Activated naive CD4-positive, alpha-beta T cell treated with Interleukin-2 at 50 U/mL for 16 hours (primary cell): ENCODE data around the gene CPSF3.
"Not testable (repeated sequence)": the region's sequence is repeated elsewhere in the genome, so short reads cannot be mapped to it uniquely, and the experiment has no call there.

Source experiments
- DNase-seq: peaks from one replicate; pipeline ENCODE4 v3.0.0-alpha.2; 2020

CPSF3 gene

GRCh38 chr2:9472511-9472910 is 49.1 kb downstream of the CPSF3 start:
- DNase-seq, result no peak

DNA sequence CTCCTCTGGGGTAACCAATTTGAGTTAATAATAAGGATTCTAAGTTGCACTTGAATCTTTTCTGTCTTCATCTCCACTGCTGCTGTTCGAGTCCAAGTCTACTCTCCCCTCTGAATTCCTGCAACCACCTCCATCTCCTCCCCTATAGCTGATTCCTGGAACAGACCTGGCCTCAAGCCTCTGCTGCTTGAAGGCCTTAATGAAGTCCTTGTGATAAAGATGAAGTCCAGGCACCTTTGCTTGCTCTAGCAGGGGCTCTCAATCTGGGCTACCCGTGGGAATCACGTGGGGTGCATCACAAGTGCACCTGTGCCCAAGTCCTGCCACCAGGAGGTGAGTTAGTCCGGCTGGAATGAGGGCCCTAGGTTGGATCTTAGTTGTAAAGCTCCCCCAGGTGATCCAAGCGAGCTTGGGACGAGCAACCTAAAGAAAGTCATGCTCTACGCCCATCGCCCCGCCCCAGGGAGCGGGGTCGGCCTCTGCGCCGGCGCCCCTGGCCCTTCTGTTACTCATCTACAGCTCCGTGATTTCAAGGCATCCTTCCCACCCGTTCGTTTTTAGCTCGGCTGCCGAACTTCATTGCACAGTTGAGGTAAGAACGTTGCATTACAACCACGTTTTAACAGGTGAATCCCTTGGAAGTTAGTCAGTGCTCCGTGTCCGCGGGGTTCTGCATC is 50.0 kb downstream of the CPSF3 start:
- DNase-seq, result no peak

- DNase-seq, result peak; percentile 75
Measured at GRCh38 chr2:9473985-9474360, 50.5 kb downstream of the CPSF3 start.

DNA sequence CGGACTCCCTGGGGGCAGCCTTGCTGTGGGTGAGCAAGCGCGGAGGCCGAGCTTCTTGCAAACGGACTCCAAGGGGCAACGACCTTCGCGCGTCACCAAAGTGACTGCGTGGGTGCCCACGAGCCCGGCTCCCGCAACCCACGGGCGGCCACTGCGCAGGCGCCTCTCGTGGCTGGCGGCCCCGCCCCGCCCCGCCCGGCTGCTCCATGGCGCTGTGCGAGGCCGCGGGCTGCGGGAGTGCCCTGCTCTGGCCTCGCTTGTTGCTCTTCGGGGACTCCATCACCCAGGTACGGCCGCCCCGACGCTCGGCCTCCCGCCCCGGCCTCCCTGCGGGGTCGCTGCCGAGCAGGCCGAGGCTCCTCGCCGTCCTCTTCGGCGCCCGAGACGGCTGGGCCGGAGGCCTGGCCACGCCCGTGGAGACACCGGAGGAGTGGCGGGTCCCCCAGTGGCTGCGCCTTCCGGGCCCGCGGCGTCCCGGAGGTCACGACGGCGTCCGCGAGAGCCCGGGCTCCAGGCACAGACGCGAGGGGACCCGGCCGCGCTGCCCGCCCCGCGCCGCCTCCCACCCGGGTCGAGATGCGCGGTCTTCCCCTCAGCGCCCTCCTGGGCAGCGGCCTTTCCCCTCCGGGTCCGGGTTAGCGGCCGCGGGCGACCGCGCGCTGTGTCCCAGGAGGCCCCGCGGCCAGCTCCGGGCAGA is 51.1 kb downstream of the CPSF3 start, which contains the start of gene IAH1:
IAH1 (plus strand) TSS at position 191 of the 697 bp plus-strand sequence; CDS start at position 207, 16 bp downstream.
- DNase-seq, result peak; percentile 83

- no peak for DNase-seq
Measured at GRCh38 chr2:9477914-9478313, 54.5 kb downstream of the CPSF3 start.

GRCh38 chr2:9478526-9478925 is 55.1 kb downstream of the CPSF3 start:
- no peak for DNase-seq

GRCh38 chr2:9480157-9480556 is 56.7 kb downstream of the CPSF3 start:
- DNase-seq, result no peak

GRCh38 chr2:9483107-9483506 is 59.7 kb downstream of the CPSF3 start:
- no peak for DNase-seq

DNA sequence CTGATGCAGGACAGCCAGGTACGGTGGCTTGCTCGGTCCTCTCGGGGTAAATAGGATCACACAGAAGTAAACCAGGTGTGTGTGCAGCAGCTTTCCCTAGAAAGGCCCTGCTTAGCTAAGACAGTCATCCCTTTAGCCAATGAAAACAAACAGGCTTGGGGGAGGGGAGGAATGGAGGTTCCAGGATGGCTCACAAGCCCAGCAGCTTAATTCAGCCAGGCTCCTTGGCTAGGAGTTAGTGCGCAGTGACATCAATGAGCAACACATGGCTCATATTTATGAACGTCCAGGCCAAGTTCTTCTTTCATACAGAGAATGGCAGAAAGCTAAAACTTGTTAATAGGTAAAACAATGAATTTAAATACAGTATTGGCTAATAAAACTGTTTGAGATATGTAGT is 61.1 kb downstream of the CPSF3 start:
- no peak for DNase-seq

DNA sequence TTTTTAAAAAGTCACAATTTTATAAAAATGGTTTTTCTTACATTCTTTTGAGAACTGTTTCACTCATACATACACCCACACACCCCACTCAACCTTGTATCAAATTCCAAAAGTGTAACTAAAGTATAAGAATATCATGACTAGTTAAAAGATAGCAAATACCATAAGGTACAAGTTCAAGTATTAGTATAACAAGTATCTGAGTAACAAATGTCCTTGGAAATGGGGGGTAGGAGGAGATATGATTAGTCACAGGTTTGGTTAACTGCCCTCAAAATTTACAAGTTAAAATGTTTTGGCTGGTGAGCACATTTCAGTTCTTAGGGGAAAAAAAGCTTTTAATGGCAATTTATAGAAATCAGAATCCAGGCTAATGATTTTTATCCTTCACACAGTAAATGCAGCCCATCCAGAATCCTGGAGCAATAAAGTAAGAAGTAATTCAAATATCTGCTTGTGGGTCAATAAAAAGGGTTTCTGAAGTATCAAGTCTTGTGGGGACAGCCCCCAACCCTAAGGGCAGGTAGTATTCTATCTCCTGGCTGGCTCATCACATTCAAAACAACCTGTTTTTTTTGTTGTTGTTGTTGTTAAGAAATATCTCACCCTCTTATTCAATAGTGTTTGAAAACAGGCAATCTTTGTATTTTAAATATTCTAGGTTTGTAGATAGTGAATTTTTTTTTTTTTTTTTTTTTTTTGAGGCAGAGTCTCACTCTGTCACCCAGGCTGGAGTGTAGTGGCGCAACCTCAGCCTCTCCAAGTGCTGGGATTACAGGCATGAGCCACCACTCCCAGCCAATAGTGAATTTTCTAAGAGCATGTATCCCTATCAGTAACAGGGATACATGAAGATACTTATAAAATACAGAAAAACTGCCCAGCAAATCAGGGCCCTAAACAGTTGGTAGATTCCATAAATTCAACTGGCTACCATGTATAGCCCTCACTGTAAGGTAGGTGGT is 65.4 kb downstream of the CPSF3 start:
- no peak for DNase-seq

DNA sequence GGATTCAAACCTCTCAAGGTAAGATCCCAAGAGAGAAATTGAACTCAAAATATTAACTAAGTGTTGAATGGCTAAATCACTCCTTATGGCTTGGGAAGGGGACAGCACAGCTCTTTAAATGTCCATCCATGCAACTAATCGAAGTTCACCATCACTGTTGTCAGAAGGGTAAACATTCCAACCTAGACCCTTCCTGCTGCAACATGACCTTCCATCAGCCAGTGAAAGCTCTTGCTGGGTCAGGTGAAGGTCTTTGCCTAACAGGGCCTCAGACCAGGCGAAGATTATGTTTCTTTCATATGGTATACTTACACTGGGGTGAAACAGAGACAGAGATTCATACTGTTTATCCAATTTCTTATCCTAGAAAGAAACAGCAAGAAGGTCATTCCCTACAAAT is 67.3 kb downstream of the CPSF3 start:
- no peak for DNase-seq

DNA sequence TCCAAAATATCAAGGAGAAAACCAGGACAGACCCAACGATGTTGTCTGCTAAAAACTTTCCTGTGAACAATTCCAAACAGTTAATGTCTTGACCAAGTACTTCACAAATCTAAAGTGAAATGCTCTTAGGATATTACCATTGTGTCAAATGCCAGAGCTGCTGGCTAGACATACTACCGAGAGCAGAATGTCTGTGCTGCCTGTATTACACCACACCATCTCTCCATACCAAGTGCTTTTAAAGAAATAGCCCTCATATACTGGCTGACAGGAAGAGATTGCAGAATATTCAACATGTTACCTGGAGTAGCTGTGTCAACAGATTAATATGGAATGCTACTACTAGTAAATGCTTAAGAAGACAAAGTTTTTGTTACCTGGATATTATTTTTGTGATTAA is 69.5 kb downstream of the CPSF3 start:
- DNase-seq, result no peak

DNA sequence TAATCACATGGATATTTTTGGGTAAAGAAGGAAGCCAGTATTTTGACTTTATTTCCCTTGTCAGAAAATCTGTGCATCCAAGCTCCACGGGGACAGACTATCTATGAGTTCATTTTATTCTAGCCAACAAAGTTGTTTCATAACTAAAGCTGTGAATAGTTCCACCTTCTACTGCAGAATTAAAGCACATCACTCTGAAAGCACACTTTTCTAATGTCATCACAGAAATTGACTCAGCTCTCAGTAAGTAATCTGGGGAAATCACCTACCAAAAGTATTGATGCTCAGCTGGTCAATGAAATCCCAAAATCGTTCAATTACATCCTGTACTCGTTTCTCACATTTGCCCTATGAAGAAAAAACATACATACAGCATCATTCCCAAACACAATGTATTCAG is 70.0 kb downstream of the CPSF3 start:
- DNase-seq, result no peak

GRCh38 chr2:9494081-9494480 is 70.6 kb downstream of the CPSF3 start:
- DNase-seq, result no peak

DNA sequence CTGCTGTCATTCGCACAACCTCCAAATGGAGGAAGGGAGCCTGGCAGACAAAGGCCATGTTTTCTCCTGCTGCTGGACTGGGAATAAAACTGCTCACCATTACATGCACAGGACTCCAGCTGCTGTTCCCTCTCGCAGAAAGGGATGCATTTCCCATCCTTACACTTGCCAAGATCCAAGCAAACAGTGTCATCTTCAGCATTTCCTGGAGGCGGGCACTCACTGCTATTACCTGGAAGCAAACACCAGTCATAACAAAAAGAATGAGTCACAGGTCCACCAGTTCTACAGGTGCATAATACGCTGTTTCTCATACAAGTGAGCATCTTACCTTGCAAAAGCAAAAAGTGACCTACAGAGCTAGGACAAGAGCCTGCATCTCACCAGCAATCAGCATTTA is 73.6 kb downstream of the CPSF3 start:
- DNase-seq, result no peak

- no peak for DNase-seq
Measured at GRCh38 chr2:9498210-9498609, 74.8 kb downstream of the CPSF3 start.

DNA sequence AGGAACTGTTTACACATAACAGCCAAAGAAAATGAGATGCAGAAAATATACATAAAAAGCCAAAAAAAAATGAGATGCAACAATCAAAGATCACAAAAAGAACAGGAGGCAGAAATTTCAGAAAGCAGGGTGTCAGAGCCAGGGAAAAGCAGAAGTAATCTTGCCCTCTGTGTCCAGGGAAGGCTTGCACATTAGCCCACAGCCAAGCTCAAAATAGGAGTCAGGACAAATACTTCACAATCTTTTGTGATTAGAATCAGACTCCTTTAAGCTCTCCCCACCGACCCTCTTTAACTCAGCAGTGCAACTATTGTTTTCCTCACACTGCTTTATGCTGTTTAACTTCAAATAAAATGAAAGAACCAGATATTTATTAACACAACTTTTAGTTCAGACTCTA is 85.5 kb downstream of the CPSF3 start:
- no peak for DNase-seq

DNA sequence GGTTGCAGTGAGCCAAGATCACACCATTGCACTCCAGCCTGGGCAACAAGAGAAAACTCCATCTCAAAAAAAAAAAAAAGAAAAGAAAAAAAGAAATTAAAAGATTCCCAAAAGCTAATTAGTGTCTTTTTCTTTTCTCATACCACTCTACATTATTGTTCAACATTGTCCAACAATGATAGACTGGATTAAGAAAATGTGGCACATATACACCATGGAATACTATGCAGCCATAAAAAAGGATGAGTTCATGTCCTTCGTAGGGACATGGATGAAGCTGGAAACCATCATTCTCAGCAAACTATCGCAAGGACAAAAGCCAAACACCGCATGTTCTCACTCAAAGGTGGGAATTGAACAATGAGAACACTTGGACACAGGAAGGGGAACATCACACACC is 90.5 kb downstream of the CPSF3 start:
- not testable (repeated sequence) for DNase-seq

DNA sequence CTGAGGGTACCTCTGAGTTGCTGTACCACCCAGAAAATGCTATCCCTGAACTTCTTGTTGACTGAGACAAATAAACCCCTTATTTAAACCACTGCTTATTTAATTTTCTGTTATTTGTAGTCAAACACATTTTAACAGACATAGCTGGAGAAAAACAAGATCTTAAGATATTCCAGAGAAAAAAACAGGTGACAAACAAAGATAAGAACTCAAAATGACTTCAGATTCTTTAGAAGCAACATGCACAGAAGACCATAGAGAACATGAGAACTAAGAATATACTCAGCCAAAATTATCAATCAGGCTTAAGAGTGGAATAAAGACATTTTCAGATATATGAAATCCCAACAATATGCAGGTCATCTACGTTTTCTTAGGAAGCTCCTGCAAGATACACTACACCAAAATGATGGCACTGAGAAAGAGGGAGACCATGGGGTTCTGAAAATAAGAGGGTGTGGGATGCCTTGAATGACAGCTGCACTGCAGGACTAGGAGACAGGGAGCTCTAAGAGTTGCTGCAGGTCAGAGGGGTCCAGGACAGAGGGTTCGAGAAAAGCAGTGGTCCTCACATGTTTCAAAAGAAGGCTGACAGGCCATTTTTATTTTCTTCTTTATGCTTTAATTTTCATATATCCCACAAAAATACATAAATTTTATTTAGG is 93.8 kb downstream of the CPSF3 start:
- DNase-seq, result no peak

DNA sequence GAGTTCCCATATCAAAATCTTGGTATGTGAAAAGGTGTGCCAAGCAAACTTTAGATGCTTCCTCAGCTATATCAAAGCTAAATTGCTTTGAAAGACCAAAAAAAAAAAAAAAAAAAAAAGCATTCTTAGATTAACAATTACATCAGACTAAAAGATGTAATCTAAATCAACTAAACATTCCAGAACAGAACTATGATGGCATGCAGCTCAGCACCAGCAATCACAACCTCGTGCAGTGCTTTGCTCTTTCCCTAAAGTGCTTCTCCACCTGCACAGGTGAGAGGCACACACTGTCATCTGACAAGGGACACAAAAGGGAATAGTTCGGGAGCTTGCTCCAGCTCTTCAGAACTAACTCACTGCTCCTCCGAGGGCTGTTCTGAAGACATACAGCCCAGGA is 94.7 kb downstream of the CPSF3 start:
- no peak for DNase-seq

DNA sequence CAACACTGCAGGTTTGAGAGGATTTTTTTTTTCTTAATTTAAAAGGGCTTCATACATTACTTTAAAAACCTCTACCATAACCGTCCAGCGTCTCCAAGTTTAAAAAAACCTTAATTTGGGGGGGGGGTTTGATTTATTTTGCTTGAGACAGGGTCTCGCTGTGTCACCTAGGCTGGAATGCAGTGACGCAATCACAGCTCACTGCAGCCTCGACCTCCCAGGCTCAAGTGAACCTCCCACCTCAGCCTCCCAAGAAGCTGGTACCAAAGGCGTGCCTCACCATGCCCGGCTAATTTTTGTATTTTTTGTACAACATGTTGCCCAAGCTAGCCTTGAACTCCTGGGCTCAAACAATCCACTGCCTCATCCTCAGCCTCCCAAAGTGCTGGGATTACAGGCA is 95.3 kb downstream of the CPSF3 start:
- no peak for DNase-seq

DNA sequence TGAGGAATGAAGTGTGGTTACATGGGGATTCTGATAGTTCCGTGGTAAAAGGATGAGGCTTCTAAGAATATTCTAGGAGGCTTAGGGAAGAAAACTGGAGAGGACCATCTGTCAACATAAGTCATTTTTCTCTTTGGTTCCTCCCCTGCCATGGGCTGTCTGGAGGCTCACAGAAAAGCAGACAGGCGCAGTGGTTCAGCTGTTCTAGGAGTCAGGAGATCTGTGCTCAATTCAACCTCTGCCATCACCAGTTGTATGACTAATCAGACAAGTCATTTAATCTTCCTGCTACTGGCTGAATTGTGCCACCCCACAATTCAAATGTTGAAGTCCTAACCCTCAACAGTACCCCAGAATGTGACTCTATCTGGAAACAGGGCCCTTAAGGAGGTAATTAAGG is 95.8 kb downstream of the CPSF3 start:
- DNase-seq, result no peak
